Choroid plexus epithelial cell (primary cell): ENCODE results near the gene FJX1.
"Not testable (repeated sequence)": the region's sequence is repeated elsewhere in the genome, so short reads cannot be mapped to it uniquely, and the experiment has no call there.

Experiments
- DNase-seq: peaks from one replicate; pipeline ENCODE4 v3.0.0-alpha.2; 2010; ENCODE audit warnings: low read depth
- H3K4me3 ChIP-seq: 2 replicates; pipeline ENCODE4 v1.5.1; 2011; ENCODE audit warnings: low read depth, mild to moderate bottlenecking, control low read depth, low read length, moderate library complexity
- TF ChIP-seq, protein P1 (sequence below): conservative IDR thresholded peaks from 2 replicates; pipeline ENCODE4 v1.5.1; 2011; ENCODE audit warnings: low read depth, mild to moderate bottlenecking, control low read depth, inconsistent platforms, low read length, moderate library complexity

FJX1 gene

GRCh38 chr11:35662649-35663407 lies 44.6 kb downstream of the FJX1 start, which contains the start of gene TRIM44:
Gene TRIM44, plus strand, starts transcription at chr11:35662775. Its CDS starts 337 bp downstream, at chr11:35663112.
- peak within 1 kb of the TSS; percentile 80 for H3K4me3 ChIP-seq
- TF ChIP-seq, protein P1, sequence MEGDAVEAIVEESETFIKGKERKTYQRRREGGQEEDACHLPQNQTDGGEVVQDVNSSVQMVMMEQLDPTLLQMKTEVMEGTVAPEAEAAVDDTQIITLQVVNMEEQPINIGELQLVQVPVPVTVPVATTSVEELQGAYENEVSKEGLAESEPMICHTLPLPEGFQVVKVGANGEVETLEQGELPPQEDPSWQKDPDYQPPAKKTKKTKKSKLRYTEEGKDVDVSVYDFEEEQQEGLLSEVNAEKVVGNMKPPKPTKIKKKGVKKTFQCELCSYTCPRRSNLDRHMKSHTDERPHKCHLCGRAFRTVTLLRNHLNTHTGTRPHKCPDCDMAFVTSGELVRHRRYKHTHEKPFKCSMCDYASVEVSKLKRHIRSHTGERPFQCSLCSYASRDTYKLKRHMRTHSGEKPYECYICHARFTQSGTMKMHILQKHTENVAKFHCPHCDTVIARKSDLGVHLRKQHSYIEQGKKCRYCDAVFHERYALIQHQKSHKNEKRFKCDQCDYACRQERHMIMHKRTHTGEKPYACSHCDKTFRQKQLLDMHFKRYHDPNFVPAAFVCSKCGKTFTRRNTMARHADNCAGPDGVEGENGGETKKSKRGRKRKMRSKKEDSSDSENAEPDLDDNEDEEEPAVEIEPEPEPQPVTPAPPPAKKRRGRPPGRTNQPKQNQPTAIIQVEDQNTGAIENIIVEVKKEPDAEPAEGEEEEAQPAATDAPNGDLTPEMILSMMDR: no peak
- peak; percentile 82 for DNase-seq

GRCh38 chr11:35663408-35663702 lies 45.1 kb downstream of the FJX1 start:
- H3K4me3 ChIP-seq: peak overlapping the region; percentile 80
- DNase-seq: no peak
- TF ChIP-seq, protein P1: no peak

DNA sequence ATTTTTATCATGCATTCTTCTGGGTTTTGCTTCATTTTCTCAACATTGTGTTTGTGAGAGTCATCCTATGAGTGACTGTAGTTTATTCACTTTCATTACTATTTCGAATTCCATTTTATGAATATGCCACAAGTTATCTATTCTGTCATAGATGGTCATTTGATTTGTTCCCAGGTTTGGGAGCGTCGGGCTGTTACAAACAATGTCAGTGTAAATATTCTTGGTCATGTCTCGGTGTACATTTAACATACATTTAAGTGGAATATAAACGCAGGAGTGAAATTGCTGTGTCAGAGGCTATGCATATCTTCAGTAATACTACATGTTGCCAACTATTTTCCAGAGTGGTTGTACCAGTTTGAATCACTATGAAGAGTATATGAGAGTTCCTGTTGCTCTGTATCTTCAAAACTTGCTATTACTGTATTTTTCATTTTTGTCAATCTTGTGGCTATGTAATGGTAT lies 46.7 kb downstream of the FJX1 start:
- TF ChIP-seq, protein P1: no peak
- DNase-seq: peak; percentile 28
- H3K4me3 ChIP-seq: no peak overlapping the region

- H3K4me3 ChIP-seq: no peak overlapping the region
- DNase-seq: no peak
- TF ChIP-seq, protein P1: no peak
Measured at GRCh38 chr11:35667257-35667656, 49.0 kb downstream of the FJX1 start.

- H3K4me3 ChIP-seq, DNase-seq: not testable (repeated sequence)
Measured at GRCh38 chr11:35668350-35668749, 50.1 kb downstream of the FJX1 start.
